H1 (cell line): ENCODE measurements around the gene THRB. TPM values are rescaled to one million over a fixed set of nuclear protein-coding genes. Genes with fewer than 3 reads are reported as not detected.

Source experiments
- BCL11A ChIP-seq, 2 experiments: IDR thresholded peaks; one replicate each; pipeline ENCODE4 v1.6.1; 2011; ENCODE audit warnings: low read depth in 2 of 2, low read length in 2 of 2, mild to moderate bottlenecking in 2 of 2
- CBX8 ChIP-seq: fragments of 300-800, 300-1000 bp; sonication (generic); IDR thresholded peaks from 2 replicates; pipeline ENCODE4 v1.7.1; 2016; ENCODE audit warnings: low read depth, low read length, borderline replicate concordance
- CHD2 ChIP-seq: IDR thresholded peaks from 2 replicates; pipeline ENCODE4 v1.6.1; 2012; ENCODE audit warnings: low read length, improper control_type of control experiment
- CHD7 ChIP-seq: fragments of 300-600 bp; sonication (generic); IDR thresholded peaks from 2 replicates; pipeline ENCODE4 v1.7.1; 2012; ENCODE audit warnings: low read length, moderate library complexity, mild to moderate bottlenecking, inconsistent platforms; ENCODE audit not compliant: insufficient replicate concordance
- EZH2 ChIP-seq: fragments of 200-600 bp; sonication (generic); IDR thresholded peaks from 2 replicates; pipeline ENCODE4 v1.7.1; 2012; ENCODE audit warnings: low read depth, mild to moderate bottlenecking, moderate library complexity, low read length, inconsistent platforms; ENCODE audit not compliant: severe bottlenecking
- RBBP5 ChIP-seq: IDR thresholded peaks from 2 replicates; pipeline ENCODE4 v1.7.1; 2012; ENCODE audit warnings: low read depth, mild to moderate bottlenecking, inconsistent platforms, low read length, moderate library complexity, borderline replicate concordance
- SIRT6 ChIP-seq: IDR thresholded peaks from one replicate; pipeline ENCODE4 v1.7.1; 2012; ENCODE audit warnings: low read length, inconsistent platforms
- polyA plus RNA-seq, 7 experiments: library from polyadenylated mRNA; depleted of rRNA in 3 of 7; stranded (reverse) in 5 of 7; unstranded in 2 of 7; fragments of >200 nt in 5 of 7; fragments of 200-250 nt in 2 of 7; gene quantifications; 1 replicate in 5 of 7; 2 replicates in 1 of 7; 4 replicates in 1 of 7; pipeline versions ENCODE4 v1.2.1 to v1.2.3, GENCODE V29; 2011 to 2013; ENCODE audit warnings: missing spikeins in 2 of 7, mixed read lengths in 2 of 7
- total RNA-seq: library from RNA; stranded (reverse); fragmentation: NEBNext Ultra II Directional; extraction: Animal tissue kit (Norgen Biotek cat#: 25700); gene quantifications from 2 replicates; pipeline ENCODE4 v1.2.1, GENCODE V29; 2021

The THRB gene
- total and polyA plus RNA-seq, 2 of the 8 experiments (the other 6 are each of a cell fraction or from before 2014, with no cell fraction given): 0.98 to 3.9 TPM

GRCh38 chr3:24342275-24342674, 152.4 kb downstream of the THRB start (continued):
- TF ChIP-seq CHD7 (no peak), CHD2 (no peak), RBBP5 (no peak), BCL11A (IDR thresholded peaks at IDR 0.05; ENCODE audit: low read depth in 2 of 2, low read length in 2 of 2) (no peak), EZH2 (no peak), SIRT6 (no peak), CBX8 (no peak)
